ENCODE data around the gene PTPRN2.

The PTPRN2 gene

GRCh38 chr7:158602905-158603772 is 15.5 kb upstream of the PTPRN2 start:
- in situ Hi-C loops (cut with MboI; ENCODE audit: low sequenced_read_pairs, unreplicated experiment) = no loop called here
- no peak for TF ChIP-seq CTCF (IDR thresholded peaks at IDR 0.05; ENCODE audit: borderline replicate concordance, control extremely low read depth, extremely low read depth, insufficient read depth, missing control alignments)
- DNase-seq (ENCODE audit: low spot score) = peak; percentile 69

DNA sequence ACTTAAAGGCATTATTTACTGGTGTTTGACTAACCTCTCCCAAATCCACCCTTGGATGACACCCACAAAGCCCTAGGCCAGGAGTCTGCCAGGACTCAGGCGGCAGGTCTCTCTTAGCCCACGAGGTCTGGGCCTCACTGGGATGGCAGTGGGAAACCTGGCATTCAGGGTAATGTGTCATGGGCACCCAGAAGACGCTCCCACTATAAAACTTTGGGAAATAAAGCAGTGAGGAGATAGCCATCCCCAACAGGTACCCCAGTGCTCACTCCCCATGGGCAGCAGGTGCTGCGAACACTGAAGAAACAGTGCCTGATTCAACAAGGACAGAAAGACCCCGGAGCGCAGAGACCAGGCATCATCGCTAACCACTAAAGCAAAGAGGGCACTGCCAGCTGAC is 14.4 kb upstream of the PTPRN2 start:
- DNase-seq (ENCODE audit: low spot score) = no peak
- TF ChIP-seq CTCF (IDR thresholded peaks at IDR 0.05; ENCODE audit: borderline replicate concordance, control extremely low read depth, extremely low read depth, insufficient read depth, missing control alignments) = no peak
- in situ Hi-C loops (cut with MboI; ENCODE audit: low sequenced_read_pairs, unreplicated experiment) = no loop called here

DNA sequence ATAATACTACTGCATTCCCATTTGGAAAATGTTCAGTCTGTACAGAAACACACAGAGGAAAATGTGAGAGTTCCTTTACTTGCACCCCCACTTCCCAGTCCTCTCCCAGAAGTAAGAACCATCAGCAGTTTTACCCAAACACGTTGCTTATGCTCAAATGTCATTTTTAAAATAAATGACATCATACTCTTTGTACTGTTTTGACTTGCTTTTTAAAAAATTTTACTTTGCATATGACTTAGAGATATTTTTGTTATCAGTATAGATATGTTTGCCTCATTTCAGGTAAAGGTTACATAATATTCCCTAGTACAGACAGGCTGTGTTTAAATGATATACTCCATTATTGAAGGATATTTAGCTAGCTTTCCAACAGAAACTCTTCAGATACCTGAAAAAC is 13.5 kb upstream of the PTPRN2 start:
- in situ Hi-C loops (cut with MboI; ENCODE audit: low sequenced_read_pairs, unreplicated experiment) = no loop called here
- TF ChIP-seq CTCF (IDR thresholded peaks at IDR 0.05; ENCODE audit: borderline replicate concordance, control extremely low read depth, extremely low read depth, insufficient read depth, missing control alignments) = no peak
- no peak for DNase-seq (ENCODE audit: low spot score)

- in situ Hi-C loops (cut with MboI; ENCODE audit: low sequenced_read_pairs, unreplicated experiment) = no loop called here
- no peak for TF ChIP-seq CTCF (IDR thresholded peaks at IDR 0.05; ENCODE audit: borderline replicate concordance, control extremely low read depth, extremely low read depth, insufficient read depth, missing control alignments)
- DNase-seq (ENCODE audit: low spot score) = no peak
These were observed 9.1 kb upstream of the PTPRN2 start for GRCh38 chr7:158596745-158597144.

GRCh38 chr7:158596309-158596708 is 8.7 kb upstream of the PTPRN2 start:
- TF ChIP-seq CTCF (IDR thresholded peaks at IDR 0.05; ENCODE audit: borderline replicate concordance, control extremely low read depth, extremely low read depth, insufficient read depth, missing control alignments) = no peak
- no peak for DNase-seq (ENCODE audit: low spot score)
- in situ Hi-C loops (cut with MboI; ENCODE audit: low sequenced_read_pairs, unreplicated experiment) = no loop called here

DNA sequence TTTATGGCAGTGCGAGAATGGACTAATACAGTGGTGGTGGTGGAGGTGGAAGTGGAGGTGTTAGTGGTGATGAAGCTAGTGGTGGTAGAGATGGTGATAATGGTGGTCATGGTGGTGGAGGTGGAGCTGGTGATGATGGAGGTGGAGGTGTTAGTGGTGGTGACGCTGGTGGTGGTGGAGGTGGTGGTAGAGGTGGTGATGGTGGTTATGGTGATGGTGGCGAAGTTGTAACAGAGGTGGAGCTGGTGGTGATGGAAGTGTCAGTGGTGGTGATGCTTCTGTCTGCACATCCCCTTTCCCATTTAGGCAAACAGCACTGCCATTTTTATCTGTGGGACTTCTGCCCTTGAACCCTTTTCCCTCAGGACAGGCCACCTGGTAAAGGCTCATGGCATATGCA is 7.4 kb upstream of the PTPRN2 start:
- in situ Hi-C loops (cut with MboI; ENCODE audit: low sequenced_read_pairs, unreplicated experiment) = no loop called here
- no peak for TF ChIP-seq CTCF (IDR thresholded peaks at IDR 0.05; ENCODE audit: borderline replicate concordance, control extremely low read depth, extremely low read depth, insufficient read depth, missing control alignments)
- DNase-seq (ENCODE audit: low spot score) = no peak
